MM.1S (cell line): Measurements from ENCODE around the gene TDRD12.
"Not testable (repeated sequence)": the region's sequence is repeated elsewhere in the genome, so short reads cannot be mapped to it uniquely, and the experiment has no call there.

Source experiments
- DNase-seq: peaks from one replicate; pipeline ENCODE4 v3.0.0-alpha.2; 2015
- H2AFZ ChIP-seq: fragments of 300-600 bp; sonication (generic); 2 replicates; pipeline ENCODE4 v1.6.0; 2016; ENCODE audit warnings: antibody characterized with exemption, low read length
- H3F3A ChIP-seq: fragments of 300-600 bp; sonication (generic); 2 replicates; pipeline ENCODE4 v1.6.1; 2016; ENCODE audit warnings: mild to moderate bottlenecking, antibody characterized with exemption, low read length, moderate library complexity, mixed read lengths; ENCODE audit not compliant: insufficient read depth
- H3K27ac ChIP-seq: fragments of 300-600 bp; sonication (generic); 2 replicates; pipeline ENCODE4 v1.5.1; 2016; ENCODE audit warnings: mild to moderate bottlenecking, low read length
- H3K27me3 ChIP-seq: fragments of 300-600 bp; sonication (generic); replicated peaks from 2 replicates; pipeline ENCODE4 v1.6.0; 2016; ENCODE audit warnings: low read length; ENCODE audit not compliant: insufficient read depth
- H3K36me3 ChIP-seq: fragments of 300-600 bp; sonication (generic); replicated peaks from 2 replicates; pipeline ENCODE4 v1.6.1; 2016; ENCODE audit warnings: mild to moderate bottlenecking, low read length, mixed read lengths; ENCODE audit not compliant: insufficient read depth
- H3K4me1 ChIP-seq: fragments of 300-600 bp; sonication (generic); 2 replicates; pipeline ENCODE4 v1.6.1; 2016; ENCODE audit warnings: low read length, mixed read lengths
- H3K4me2 ChIP-seq: fragments of 300-600 bp; sonication (generic); 2 replicates; pipeline ENCODE4 v1.6.0; 2016; ENCODE audit warnings: low read depth, low read length
- H3K4me3 ChIP-seq: fragments of 300-600 bp; sonication (generic); 2 replicates; pipeline ENCODE4 v1.5.1; 2016; ENCODE audit warnings: low read length, mixed read lengths
- H3K79me2 ChIP-seq: fragments of 300-600 bp; sonication (generic); 2 replicates; pipeline ENCODE4 v1.6.1; 2016; ENCODE audit warnings: mixed run types, low read length, mixed read lengths
- H3K9ac ChIP-seq: fragments of 300-600 bp; sonication (generic); 2 replicates; pipeline ENCODE4 v1.6.1; 2016; ENCODE audit warnings: low read length, mixed read lengths
- H3K9me2 ChIP-seq: fragments of 300-600 bp; sonication (generic); replicated peaks from 2 replicates; pipeline ENCODE4 v1.6.1; 2016; ENCODE audit warnings: mild to moderate bottlenecking, low read length, mixed read lengths; ENCODE audit not compliant: insufficient read depth
- H3K9me3 ChIP-seq: fragments of 300-600 bp; sonication (generic); replicated peaks from 2 replicates; pipeline ENCODE4 v1.6.1; 2016; ENCODE audit warnings: mild to moderate bottlenecking, low read length, mixed read lengths; ENCODE audit not compliant: insufficient read depth
- H4K20me1 ChIP-seq: fragments of 300-600 bp; sonication (generic); 2 replicates; pipeline ENCODE4 v1.6.1; 2016; ENCODE audit warnings: mild to moderate bottlenecking, low read length, moderate library complexity, mixed read lengths; ENCODE audit not compliant: insufficient read depth
- EZH2 ChIP-seq: fragments of 300-600 bp; sonication (generic); optimal IDR thresholded peaks from 2 replicates; pipeline ENCODE3; 2017; ENCODE audit warnings: low read depth, mild to moderate bottlenecking, antibody characterized with exemption, low read length, mixed read lengths
- EZH2phosphoT487 ChIP-seq: fragments of 300-600 bp; sonication (generic); IDR thresholded peaks from 2 replicates; pipeline ENCODE4 v1.6.1; 2018; ENCODE audit warnings: antibody characterized with exemption, low read length
- TF ChIP-seq, protein P1 (sequence below): fragments of 300-600 bp; sonication (generic); IDR thresholded peaks from 2 replicates; pipeline ENCODE4 v1.5.1; 2016; ENCODE audit warnings: antibody characterized with exemption, low read length, mixed read lengths

Gene TDRD12

GRCh38 chr19:32751066-32751465 is 31.5 kb downstream of the TDRD12 start:
- H3K4me3 ChIP-seq, result no peak overlapping the region
- TF ChIP-seq EZH2, result no peak
- TF ChIP-seq, protein P1, sequence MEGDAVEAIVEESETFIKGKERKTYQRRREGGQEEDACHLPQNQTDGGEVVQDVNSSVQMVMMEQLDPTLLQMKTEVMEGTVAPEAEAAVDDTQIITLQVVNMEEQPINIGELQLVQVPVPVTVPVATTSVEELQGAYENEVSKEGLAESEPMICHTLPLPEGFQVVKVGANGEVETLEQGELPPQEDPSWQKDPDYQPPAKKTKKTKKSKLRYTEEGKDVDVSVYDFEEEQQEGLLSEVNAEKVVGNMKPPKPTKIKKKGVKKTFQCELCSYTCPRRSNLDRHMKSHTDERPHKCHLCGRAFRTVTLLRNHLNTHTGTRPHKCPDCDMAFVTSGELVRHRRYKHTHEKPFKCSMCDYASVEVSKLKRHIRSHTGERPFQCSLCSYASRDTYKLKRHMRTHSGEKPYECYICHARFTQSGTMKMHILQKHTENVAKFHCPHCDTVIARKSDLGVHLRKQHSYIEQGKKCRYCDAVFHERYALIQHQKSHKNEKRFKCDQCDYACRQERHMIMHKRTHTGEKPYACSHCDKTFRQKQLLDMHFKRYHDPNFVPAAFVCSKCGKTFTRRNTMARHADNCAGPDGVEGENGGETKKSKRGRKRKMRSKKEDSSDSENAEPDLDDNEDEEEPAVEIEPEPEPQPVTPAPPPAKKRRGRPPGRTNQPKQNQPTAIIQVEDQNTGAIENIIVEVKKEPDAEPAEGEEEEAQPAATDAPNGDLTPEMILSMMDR, result no peak
- TF ChIP-seq EZH2phosphoT487, result no peak
- no peaks in the 10 kb centered on the region for H3K27me3 ChIP-seq

DNA sequence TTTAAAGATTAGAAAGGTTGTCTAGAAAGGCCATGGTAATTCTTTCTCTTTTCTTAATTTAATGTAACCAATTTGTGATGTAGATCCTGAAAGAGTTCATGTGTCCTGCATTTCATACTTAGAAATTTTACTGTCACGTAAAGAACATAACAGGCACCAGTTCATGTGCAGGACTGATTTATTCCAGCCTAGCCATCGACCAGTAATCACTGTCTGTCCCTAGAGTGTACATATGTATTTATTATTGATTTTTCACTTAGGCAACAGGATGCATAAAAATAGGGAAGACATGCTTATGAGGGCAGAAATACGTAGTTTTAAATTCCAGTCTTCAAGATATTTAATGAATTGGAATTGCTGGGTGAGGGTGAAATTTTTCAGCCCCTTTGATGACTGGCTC is 37.6 kb downstream of the TDRD12 start:
- no peaks in the 10 kb centered on the region for H3K79me2 ChIP-seq
- no peak overlapping the region for H3K9ac ChIP-seq
- H3K27ac ChIP-seq, result no peak overlapping the region
- TF ChIP-seq, protein P1, result no peak
- no peak for TF ChIP-seq EZH2
- TF ChIP-seq EZH2phosphoT487, result no peak
- H3K4me1 ChIP-seq, result no peaks in the 10 kb centered on the region
- H3K36me3 ChIP-seq, result no peaks in the 10 kb centered on the region
- no peaks in the 10 kb centered on the region for H3K27me3 ChIP-seq
- H3K9me3 ChIP-seq, result no peaks in the 10 kb centered on the region
- H2AFZ ChIP-seq, result no peak overlapping the region
- H3K4me3 ChIP-seq, result no peak overlapping the region
- H3F3A ChIP-seq, result no peaks in the 10 kb centered on the region
- no peaks in the 10 kb centered on the region for H4K20me1 ChIP-seq
- H3K9me2 ChIP-seq, result no peaks in the 10 kb centered on the region
- H3K4me2 ChIP-seq, result no peak overlapping the region
- DNase-seq, result no peak

More at GRCh38 chr19:32751066-32751465, 31.5 kb downstream of the TDRD12 start:
- Histone ChIP-seq H2AFZ (no peak overlapping the region), H3K9me2 (no peaks in the 10 kb centered on the region), H3K36me3 (no peaks in the 10 kb centered on the region), H3K9ac (no peak overlapping the region), H4K20me1 (no peaks in the 10 kb centered on the region), H3K9me3 (no peaks in the 10 kb centered on the region), H3K27ac (no peak overlapping the region), H3K4me1 (no peaks in the 10 kb centered on the region), H3K79me2 (no peaks in the 10 kb centered on the region), H3K4me2 (no peak overlapping the region), H3F3A (no peaks in the 10 kb centered on the region)
- DNase-seq, result no peak

- not testable (repeated sequence) for H3K36me3 ChIP-seq
Observed at GRCh38 chr19:32765365-32765764, 45.8 kb downstream of the TDRD12 start.

GRCh38 chr19:32767951-32768679 is 48.5 kb downstream of the TDRD12 start:
- DNase-seq, result no peak
- Histone ChIP-seq H3K9me2 (no peaks in the 10 kb centered on the region), H2AFZ (no peak overlapping the region), H3F3A (no peaks in the 10 kb centered on the region), H3K9ac (no peak overlapping the region), H3K4me3 (no peak overlapping the region), H3K27me3 (no peaks in the 10 kb centered on the region), H3K27ac (no peak overlapping the region), H3K4me1 (no peaks in the 10 kb centered on the region), H3K36me3 (no peaks in the 10 kb centered on the region), H3K79me2 (no peaks in the 10 kb centered on the region), H3K9me3 (no peaks in the 10 kb centered on the region), H3K4me2 (no peak overlapping the region), H4K20me1 (no peaks in the 10 kb centered on the region)
- TF ChIP-seq EZH2phosphoT487 (no peak), EZH2 (no peak)
- TF ChIP-seq, protein P1, result no peak

More at GRCh38 chr19:32765365-32765764, 45.8 kb downstream of the TDRD12 start:
- not testable (repeated sequence) for H3K9me2 ChIP-seq, H3K4me3 ChIP-seq, H2AFZ ChIP-seq, H3K27ac ChIP-seq, H3K79me2 ChIP-seq, H3K9ac ChIP-seq, H3F3A ChIP-seq, H3K9me3 ChIP-seq, H3K4me1 ChIP-seq, DNase-seq, H3K27me3 ChIP-seq, H4K20me1 ChIP-seq, H3K4me2 ChIP-seq
